ENCODE results near the gene AIPL1. TPM values are rescaled to one million over a fixed set of nuclear protein-coding genes. Genes with fewer than 3 reads are reported as not detected.
A peak's percentile ranks its signal among the peaks of the same experiment; 100 is the strongest.
"Not testable (repeated sequence)": the region's sequence is repeated elsewhere in the genome, so short reads cannot be mapped to it uniquely, and the experiment has no call there.

AIPL1 gene, protein sequence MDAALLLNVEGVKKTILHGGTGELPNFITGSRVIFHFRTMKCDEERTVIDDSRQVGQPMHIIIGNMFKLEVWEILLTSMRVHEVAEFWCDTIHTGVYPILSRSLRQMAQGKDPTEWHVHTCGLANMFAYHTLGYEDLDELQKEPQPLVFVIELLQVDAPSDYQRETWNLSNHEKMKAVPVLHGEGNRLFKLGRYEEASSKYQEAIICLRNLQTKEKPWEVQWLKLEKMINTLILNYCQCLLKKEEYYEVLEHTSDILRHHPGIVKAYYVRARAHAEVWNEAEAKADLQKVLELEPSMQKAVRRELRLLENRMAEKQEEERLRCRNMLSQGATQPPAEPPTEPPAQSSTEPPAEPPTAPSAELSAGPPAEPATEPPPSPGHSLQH
- 2.2 TPM for total RNA-seq (ENCODE audit: insufficient read depth, low replicate concordance)

GRCh38 chr17:6435051-6435450 is at the start of gene AIPL1:
TSS of gene AIPL1 (minus strand) at chr17:6435121. CDS start at chr17:6435104, 17 bp downstream.
- no peak for DNase-seq (ENCODE audit: low spot score)

- no peak for DNase-seq (ENCODE audit: low spot score)
Observed at GRCh38 chr17:6483507-6483906, 48.6 kb upstream of the AIPL1 start.

GRCh38 chr17:6482796-6483195 is 47.9 kb upstream of the AIPL1 start:
- not testable (repeated sequence) for DNase-seq (ENCODE audit: low spot score)

DNA sequence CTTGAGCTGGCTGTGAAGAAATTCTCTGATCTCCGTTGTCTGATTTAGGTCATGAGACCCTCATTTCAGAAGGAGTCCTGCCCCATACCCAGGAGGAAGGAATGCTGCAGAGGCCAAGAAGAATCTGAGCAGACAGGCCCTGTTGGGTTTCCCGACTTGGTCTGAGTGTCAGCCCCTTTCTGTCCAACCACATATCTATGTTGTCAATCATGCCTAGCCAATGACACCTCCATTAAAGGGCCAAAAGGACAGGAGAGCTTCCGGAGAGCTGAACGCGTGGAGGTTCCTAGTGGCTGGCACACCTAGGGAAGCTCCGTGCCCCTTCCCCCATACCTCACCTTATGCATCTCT is 47.2 kb upstream of the AIPL1 start:
- DNase-seq (ENCODE audit: low spot score), result no peak

DNA sequence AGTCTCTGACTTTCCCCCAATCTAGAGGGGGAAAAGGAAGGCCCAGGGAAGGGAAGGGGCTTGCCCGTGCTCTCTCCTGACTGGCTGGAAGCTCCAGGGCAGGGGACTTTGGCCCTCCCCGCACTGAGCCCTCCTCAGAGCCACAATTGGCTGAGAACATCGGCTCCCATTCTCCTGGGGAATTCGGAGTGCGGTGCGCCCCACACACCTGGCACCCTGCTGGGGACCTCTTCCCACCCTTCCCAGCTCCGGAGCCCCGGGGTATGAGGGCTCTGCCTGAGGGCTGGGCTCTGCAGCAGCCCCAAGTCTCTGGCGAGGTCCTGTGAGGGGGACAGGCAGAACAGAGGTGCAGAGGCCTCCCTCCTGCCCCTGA is 45.4 kb upstream of the AIPL1 start:
- DNase-seq (ENCODE audit: low spot score), result no peak

GRCh38 chr17:6479622-6480302 is 44.8 kb upstream of the AIPL1 start:
- no peak for DNase-seq (ENCODE audit: low spot score)

DNA sequence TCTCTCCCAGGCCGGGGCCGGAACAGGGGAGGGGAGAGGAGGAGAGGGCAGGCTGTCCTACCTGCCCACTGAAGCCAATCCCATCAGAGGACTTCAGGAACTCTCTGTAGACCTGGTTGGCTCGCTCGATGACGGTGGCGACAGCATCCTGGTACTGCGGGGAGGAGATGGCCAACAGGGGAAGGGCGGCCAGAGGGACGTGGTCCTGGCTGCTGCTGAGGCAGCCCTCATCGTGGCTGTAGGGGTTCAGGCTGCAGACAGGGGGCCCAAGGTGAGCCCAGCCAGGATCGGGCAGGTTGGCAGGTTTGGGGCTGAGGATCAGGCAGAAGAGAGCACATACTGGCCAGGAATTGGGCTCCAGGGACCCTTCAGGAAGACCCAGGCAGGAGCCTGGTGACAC is 43.6 kb upstream of the AIPL1 start:
- DNase-seq (ENCODE audit: low spot score), result no peak

- no peak for DNase-seq (ENCODE audit: low spot score)
Observed at GRCh38 chr17:6477831-6478383, 43.0 kb upstream of the AIPL1 start.

DNA sequence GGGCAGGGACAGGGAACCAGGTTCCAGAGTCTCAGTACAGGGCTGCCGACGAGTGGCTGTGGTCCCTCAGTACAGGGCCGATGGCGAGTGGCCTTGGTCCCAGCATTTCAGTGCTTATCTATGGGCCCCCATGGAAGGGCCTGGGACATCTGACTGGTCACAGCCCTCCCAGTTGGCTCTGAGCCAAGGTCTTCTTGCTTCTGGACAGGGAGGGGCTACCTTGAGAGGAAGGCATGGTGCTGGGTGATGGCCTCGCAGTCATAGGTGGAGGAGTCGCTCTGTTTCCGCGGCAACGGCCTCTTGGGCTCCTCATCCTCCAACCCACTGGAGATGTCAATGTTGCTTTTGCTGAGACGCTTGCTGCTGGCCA is 41.9 kb upstream of the AIPL1 start:
- no peak for DNase-seq (ENCODE audit: low spot score)

DNA sequence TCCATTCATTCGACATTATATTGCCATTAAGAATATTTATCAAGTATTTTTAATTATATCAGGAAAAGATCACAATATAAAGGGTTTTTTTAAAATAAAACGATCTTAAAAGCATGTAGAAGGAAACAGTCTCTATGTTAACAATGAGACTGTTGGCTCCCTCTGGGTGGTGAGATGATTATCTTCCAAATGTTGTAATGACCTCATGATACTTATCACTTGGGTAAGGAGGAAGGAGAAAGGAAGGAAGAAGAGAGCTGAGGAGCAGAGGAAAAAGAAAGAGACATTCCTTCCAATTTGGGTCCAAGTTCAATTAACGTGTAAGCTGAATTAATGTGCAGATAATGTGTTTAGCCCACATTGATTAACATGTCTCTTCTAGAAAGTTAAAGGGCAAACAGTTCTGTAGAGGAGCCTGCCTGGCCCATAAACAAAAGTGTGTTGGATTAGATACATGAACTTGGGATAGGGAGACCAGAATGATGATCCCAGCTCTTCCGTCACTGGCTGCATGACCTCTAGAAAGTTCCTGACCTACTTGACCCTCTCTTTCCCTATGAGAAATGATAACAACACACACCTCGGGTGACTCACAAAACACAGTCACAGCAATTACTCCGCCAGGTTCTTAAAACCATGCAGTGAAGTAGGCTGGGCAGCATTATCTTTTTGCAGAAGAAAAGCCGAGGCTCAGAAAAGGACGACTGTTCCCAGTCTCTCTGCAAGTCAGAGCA is 41.3 kb upstream of the AIPL1 start:
- DNase-seq (ENCODE audit: low spot score), result no peak

- DNase-seq (ENCODE audit: low spot score), result peak; percentile 33
Observed at GRCh38 chr17:6475411-6475810, 40.5 kb upstream of the AIPL1 start.

DNA sequence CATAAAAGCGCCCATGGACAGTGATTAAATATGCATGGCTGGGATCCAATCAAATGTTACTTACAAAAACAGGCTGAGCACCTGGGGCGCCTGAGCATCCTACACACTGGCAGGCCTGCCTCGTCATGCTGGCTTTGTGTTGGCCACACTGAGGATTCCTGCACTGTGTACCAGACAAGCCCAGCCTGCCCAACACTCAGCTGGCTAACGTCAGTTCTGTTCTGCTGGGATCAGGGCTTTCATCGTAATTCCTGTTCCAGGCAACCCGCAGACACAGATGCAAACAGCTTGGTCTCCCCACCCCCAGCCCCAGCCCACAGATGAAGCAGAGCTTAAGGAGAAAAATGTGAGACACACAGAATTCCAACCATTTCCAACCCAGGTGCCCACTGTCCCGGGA is 40.0 kb upstream of the AIPL1 start:
- peak; percentile 89 for DNase-seq (ENCODE audit: low spot score)

DNA sequence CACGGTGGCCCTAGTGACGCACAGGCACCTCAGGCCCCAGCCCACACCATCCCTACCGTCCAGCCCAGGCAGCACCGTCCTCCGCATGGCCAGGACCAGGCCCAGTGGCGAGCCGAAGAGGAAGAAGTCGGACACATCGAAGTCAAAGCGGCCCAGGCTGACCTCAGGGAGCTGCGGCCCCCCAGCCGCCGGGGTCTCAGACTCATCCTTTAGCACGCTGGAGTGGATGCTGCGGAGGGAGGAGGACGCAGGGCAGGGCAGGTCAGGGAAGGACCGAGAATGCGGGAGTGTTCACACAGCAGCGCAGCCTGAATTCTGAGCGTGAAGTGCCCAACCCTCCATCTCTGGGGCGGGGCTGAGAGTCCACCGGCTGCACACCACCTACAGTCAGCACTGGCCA is 39.5 kb upstream of the AIPL1 start:
- DNase-seq (ENCODE audit: low spot score), result no peak

- DNase-seq (ENCODE audit: low spot score), result peak; percentile 73
Observed at GRCh38 chr17:6473128-6473767, 38.3 kb upstream of the AIPL1 start.

GRCh38 chr17:6472517-6472916 is 37.6 kb upstream of the AIPL1 start:
- DNase-seq (ENCODE audit: low spot score), result no peak

- peak; percentile 23 for DNase-seq (ENCODE audit: low spot score)
Observed at GRCh38 chr17:6471531-6472465, 36.9 kb upstream of the AIPL1 start.

- DNase-seq (ENCODE audit: low spot score), result no peak
Observed at GRCh38 chr17:6470751-6471521, 36.0 kb upstream of the AIPL1 start.

- no peak for DNase-seq (ENCODE audit: low spot score)
Observed at GRCh38 chr17:6470146-6470718, 35.3 kb upstream of the AIPL1 start.

- no peak for DNase-seq (ENCODE audit: low spot score)
Observed at GRCh38 chr17:6468051-6468790, 33.3 kb upstream of the AIPL1 start.

All from umbilical cord (tissue), 2 donors.